HEK293 (cell line): ENCODE measurements around the gene ZNF316.

ENCODE experiments used
- CTCF ChIA-PET: fragments of 350-600 bp; formaldehyde crosslinking; extraction: SDS; loops from one replicate; lab custom pipeline; 2021; ENCODE audit warnings: antibody characterized with exemption; lab: Yijun Ruan, JAX
- POLR2A ChIA-PET: fragments of 300-600 bp; formaldehyde crosslinking; extraction: SDS; loops from one replicate; lab custom pipeline; 2020; ENCODE audit warnings: antibody characterized with exemption, inconsistent platforms; lab: Yijun Ruan, JAX
- H3K27ac ChIP-seq: fragments of 200-500 bp; sonication (Bioruptor generic); 2 replicates; pipeline ENCODE4 v1.5.1; 2014; ENCODE audit warnings: low read depth, low read length, control low read depth, inconsistent platforms; ENCODE audit errors: extremely low read depth
- H3K36me3 ChIP-seq, 2 experiments: fragments of 200-500 bp in 1 of 2; sonication (Bioruptor generic) in 1 of 2; 1 replicate in 1 of 2; 2 replicates in 1 of 2; pipeline ENCODE4 v1.5.1; 2014 to 2017; ENCODE audit warnings: inconsistent platforms in 2 of 2, low read length in 2 of 2; ENCODE audit not compliant: control insufficient read depth in 2 of 2, insufficient read depth in 1 of 2
- H3K4me1 ChIP-seq: fragments of 200-500 bp; sonication (Bioruptor generic); 2 replicates; pipeline ENCODE4 v1.5.1; 2014; ENCODE audit warnings: mild to moderate bottlenecking, low read length, inconsistent platforms; ENCODE audit not compliant: control insufficient read depth, insufficient read depth
- H3K4me3 ChIP-seq: 2 replicates; pipeline ENCODE4 v1.5.1; 2011; ENCODE audit warnings: low read depth, mild to moderate bottlenecking, control low read depth, low read length, moderate library complexity
- H3K9me3 ChIP-seq: fragments of 200-500 bp; sonication (Bioruptor generic); 2 replicates; pipeline ENCODE4 v1.5.1; 2014; ENCODE audit warnings: low read depth, low read length, inconsistent platforms; ENCODE audit not compliant: control insufficient read depth, insufficient read depth
- HOXC10 ChIP-seq: sonication (generic); formaldehyde crosslinking; IDR thresholded peaks from 2 replicates; pipeline ENCODE4 v1.8.1; 2023; ENCODE audit warnings: mild to moderate bottlenecking, missing genetic modification reagents
- SCRT1 ChIP-seq: fragments of 450-650 bp; formaldehyde crosslinking; IDR thresholded peaks from 2 replicates; pipeline ENCODE4 v1.5.1; 2016; ENCODE audit warnings: missing biosample characterization, missing genetic modification characterization, borderline replicate concordance
- WT1 ChIP-seq: fragments of 450-650 bp; formaldehyde crosslinking; IDR thresholded peaks from 2 replicates; pipeline ENCODE4 v1.5.1; 2016; ENCODE audit warnings: missing biosample characterization, missing genetic modification characterization
- ZBTB1 ChIP-seq: fragments of 450-650 bp; formaldehyde crosslinking; IDR thresholded peaks from 2 replicates; pipeline ENCODE4 v1.5.1; 2016; ENCODE audit warnings: missing biosample characterization, missing genetic modification characterization
- ZBTB7A ChIP-seq: fragments of 450-650 bp; formaldehyde crosslinking; IDR thresholded peaks from 2 replicates; pipeline ENCODE4 v1.5.1; 2016; ENCODE audit warnings: low read depth, missing biosample characterization, missing genetic modification characterization
- ZNF133 ChIP-seq: fragments of 450-650 bp; formaldehyde crosslinking; IDR thresholded peaks from 2 replicates; pipeline ENCODE4 v1.5.1; 2016; ENCODE audit warnings: missing biosample characterization, missing genetic modification characterization
- ZNF157 ChIP-seq: fragments of 450-650 bp; formaldehyde crosslinking; IDR thresholded peaks from 2 replicates; pipeline ENCODE4 v1.5.1; 2016; ENCODE audit warnings: missing biosample characterization, missing genetic modification characterization
- ZNF214 ChIP-seq: fragments of 450-650 bp; formaldehyde crosslinking; IDR thresholded peaks from 2 replicates; pipeline ENCODE4 v1.5.1; 2017; ENCODE audit warnings: missing biosample characterization, mild to moderate bottlenecking, missing genetic modification characterization, borderline replicate concordance
- ZNF274 ChIP-seq, 2 experiments: fragments of 200-500 bp in 1 of 2; fragments of 450-650 bp in 1 of 2; sonication (Bioruptor generic) in 1 of 2; formaldehyde crosslinking in 1 of 2; IDR thresholded peaks; 2 replicates each; pipeline versions ENCODE4 v1.5.1 to v1.6.1; 2014 to 2016; ENCODE audit warnings: borderline replicate concordance in 1 of 2, inconsistent platforms in 1 of 2, low read length in 1 of 2, missing biosample characterization in 1 of 2, missing genetic modification characterization in 1 of 2
- ZNF391 ChIP-seq: fragments of 450-650 bp; formaldehyde crosslinking; IDR thresholded peaks from 2 replicates; pipeline ENCODE4 v1.5.1; 2016; ENCODE audit warnings: low read depth, missing biosample characterization, missing genetic modification characterization, borderline replicate concordance
- ZNF404 ChIP-seq: fragments of 450-650 bp; formaldehyde crosslinking; IDR thresholded peaks from 2 replicates; pipeline ENCODE4 v1.5.1; 2017; ENCODE audit warnings: missing biosample characterization, missing genetic modification characterization
- ZNF555 ChIP-seq: fragments of 450-650 bp; formaldehyde crosslinking; conservative IDR thresholded peaks from 2 replicates; pipeline ENCODE4 v1.5.1; 2017; ENCODE audit warnings: missing biosample characterization, mild to moderate bottlenecking, missing genetic modification characterization, inconsistent platforms
- ZNF677 ChIP-seq: fragments of 450-650 bp; IDR thresholded peaks from 2 replicates; pipeline ENCODE4 v1.5.0; 2018; ENCODE audit warnings: missing biosample characterization, mild to moderate bottlenecking, missing genetic modification characterization, moderate library complexity
- ZNF776 ChIP-seq: fragments of 450-650 bp; formaldehyde crosslinking; IDR thresholded peaks from 2 replicates; pipeline ENCODE4 v1.5.0; 2017; ENCODE audit warnings: missing biosample characterization, missing genetic modification characterization, borderline replicate concordance
- ZNF843 ChIP-seq: fragments of 450-650 bp; formaldehyde crosslinking; IDR thresholded peaks from 2 replicates; pipeline ENCODE4 v1.5.1; 2016; ENCODE audit warnings: missing biosample characterization, missing genetic modification characterization
- ZSCAN16 ChIP-seq: fragments of 450-650 bp; formaldehyde crosslinking; IDR thresholded peaks from 2 replicates; pipeline ENCODE4 v1.5.1; 2016; ENCODE audit warnings: missing biosample characterization, missing genetic modification characterization
- ZSCAN30 ChIP-seq: fragments of 450-650 bp; IDR thresholded peaks from 2 replicates; pipeline ENCODE4 v1.5.1; 2018; ENCODE audit warnings: missing biosample characterization, mild to moderate bottlenecking, missing genetic modification characterization, moderate library complexity
- TF ChIP-seq, protein P1 (sequence below): fragments of 450-650 bp; formaldehyde crosslinking; IDR thresholded peaks from 2 replicates; pipeline ENCODE4 v1.5.1; 2016; ENCODE audit warnings: missing biosample characterization, missing genetic modification characterization
- TF ChIP-seq, protein P2 (sequence below): fragments of 450-650 bp; formaldehyde crosslinking; IDR thresholded peaks from 2 replicates; pipeline ENCODE4 v1.5.1; 2017; ENCODE audit warnings: missing biosample characterization, missing genetic modification characterization
- TF ChIP-seq, protein P3 (sequence below): fragments of 450-650 bp; formaldehyde crosslinking; IDR thresholded peaks from 2 replicates; pipeline ENCODE4 v1.5.1; 2016; ENCODE audit warnings: missing biosample characterization, missing genetic modification characterization, borderline replicate concordance
- TF ChIP-seq, protein P4 (sequence below): fragments of 450-650 bp; IDR thresholded peaks from 2 replicates; pipeline ENCODE4 v1.5.1; 2018; ENCODE audit warnings: missing biosample characterization, mild to moderate bottlenecking, missing genetic modification characterization
- TF ChIP-seq, protein P5 (sequence below): fragments of 450-650 bp; formaldehyde crosslinking; IDR thresholded peaks from 2 replicates; pipeline ENCODE4 v1.5.1; 2016; ENCODE audit warnings: missing biosample characterization, missing genetic modification characterization

ZNF316 gene

DNA sequence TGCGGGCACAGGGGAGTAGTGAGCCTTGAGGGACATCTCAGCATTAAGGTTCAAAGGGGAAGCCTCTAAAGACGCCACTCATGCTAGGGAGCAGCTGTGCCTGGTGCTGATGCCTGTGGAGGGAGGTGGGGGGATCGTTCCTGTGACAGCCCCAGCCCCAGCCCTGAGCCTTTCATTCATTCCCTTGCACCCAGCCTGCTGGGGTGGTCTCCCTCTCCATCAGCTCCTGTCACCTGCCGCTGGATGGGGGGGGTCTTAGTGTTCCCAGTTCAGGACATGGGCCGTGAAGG, 11.6 kb downstream of the ZNF316 start:
- CTCF ChIA-PET: no interaction called here
- no peaks in the 10 kb centered on the region for H3K4me1 ChIP-seq
- TF ChIP-seq, protein P1, sequence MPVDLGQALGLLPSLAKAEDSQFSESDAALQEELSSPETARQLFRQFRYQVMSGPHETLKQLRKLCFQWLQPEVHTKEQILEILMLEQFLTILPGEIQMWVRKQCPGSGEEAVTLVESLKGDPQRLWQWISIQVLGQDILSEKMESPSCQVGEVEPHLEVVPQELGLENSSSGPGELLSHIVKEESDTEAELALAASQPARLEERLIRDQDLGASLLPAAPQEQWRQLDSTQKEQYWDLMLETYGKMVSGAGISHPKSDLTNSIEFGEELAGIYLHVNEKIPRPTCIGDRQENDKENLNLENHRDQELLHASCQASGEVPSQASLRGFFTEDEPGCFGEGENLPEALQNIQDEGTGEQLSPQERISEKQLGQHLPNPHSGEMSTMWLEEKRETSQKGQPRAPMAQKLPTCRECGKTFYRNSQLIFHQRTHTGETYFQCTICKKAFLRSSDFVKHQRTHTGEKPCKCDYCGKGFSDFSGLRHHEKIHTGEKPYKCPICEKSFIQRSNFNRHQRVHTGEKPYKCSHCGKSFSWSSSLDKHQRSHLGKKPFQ (tag by site-specific recombination): no peak
- TF ChIP-seq ZNF555 (tag by site-specific recombination) (no peak), ZNF404 (tag by site-specific recombination) (no peak), ZNF157 (tag by site-specific recombination) (no peak)
- TF ChIP-seq, protein P2, sequence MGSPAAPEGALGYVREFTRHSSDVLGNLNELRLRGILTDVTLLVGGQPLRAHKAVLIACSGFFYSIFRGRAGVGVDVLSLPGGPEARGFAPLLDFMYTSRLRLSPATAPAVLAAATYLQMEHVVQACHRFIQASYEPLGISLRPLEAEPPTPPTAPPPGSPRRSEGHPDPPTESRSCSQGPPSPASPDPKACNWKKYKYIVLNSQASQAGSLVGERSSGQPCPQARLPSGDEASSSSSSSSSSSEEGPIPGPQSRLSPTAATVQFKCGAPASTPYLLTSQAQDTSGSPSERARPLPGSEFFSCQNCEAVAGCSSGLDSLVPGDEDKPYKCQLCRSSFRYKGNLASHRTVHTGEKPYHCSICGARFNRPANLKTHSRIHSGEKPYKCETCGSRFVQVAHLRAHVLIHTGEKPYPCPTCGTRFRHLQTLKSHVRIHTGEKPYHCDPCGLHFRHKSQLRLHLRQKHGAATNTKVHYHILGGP: no peak
- H3K4me3 ChIP-seq: no peak overlapping the region
- POLR2A ChIA-PET: no interaction called here
- H3K9me3 ChIP-seq: no peaks in the 10 kb centered on the region
- H3K36me3 ChIP-seq: peaks cover 6 to 89% of the 10 kb centered on the region in 2 experiments; a peak in 2 of 3 replicates
- H3K27ac ChIP-seq: no peak overlapping the region

DNA sequence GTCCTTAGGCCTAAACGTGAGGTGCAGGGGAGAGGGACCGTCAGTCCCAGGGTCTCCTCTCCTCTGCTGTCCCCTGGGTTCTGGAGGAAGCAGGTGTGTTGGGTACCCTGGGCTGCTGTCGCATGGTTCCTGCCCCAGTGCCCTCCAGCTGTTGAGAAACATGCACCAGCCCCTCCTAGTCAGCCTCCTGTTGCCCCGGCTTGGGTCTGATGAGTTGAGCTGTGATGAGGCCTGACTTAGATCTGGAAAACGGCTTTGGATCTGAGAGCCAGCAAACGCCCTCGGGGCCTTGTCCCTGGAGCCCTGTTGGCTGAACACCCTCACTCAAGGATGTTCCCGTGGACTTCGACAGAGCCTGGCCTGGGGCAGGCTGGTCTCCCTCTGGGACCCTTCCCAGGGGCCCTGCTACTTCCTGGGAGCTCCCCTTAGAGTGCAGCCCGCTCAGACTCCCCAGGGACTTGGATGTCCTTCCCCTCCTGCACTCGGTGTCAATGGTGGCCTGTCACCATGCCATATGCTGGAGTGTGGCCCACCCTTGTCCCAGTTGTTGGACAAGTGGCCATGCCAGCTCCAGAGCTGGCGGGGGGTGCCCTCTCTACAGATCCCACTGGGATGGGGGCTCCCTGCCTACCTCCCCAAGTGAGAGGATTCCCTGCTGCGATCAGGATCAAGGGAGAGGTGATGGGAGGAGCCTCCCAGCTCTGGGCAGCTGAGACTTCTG, 12.3 kb downstream of the ZNF316 start:
- CTCF ChIA-PET: no interaction called here
- TF ChIP-seq ZNF391 (tag by site-specific recombination) (no peak), SCRT1 (tag by site-specific recombination) (no peak), ZSCAN16 (tag by site-specific recombination) (no peak), HOXC10 (CRISPR knock-in tag) (no peak), ZNF843 (tag by site-specific recombination) (no peak), ZNF776 (tag by site-specific recombination) (no peak)
- TF ChIP-seq, protein P3, sequence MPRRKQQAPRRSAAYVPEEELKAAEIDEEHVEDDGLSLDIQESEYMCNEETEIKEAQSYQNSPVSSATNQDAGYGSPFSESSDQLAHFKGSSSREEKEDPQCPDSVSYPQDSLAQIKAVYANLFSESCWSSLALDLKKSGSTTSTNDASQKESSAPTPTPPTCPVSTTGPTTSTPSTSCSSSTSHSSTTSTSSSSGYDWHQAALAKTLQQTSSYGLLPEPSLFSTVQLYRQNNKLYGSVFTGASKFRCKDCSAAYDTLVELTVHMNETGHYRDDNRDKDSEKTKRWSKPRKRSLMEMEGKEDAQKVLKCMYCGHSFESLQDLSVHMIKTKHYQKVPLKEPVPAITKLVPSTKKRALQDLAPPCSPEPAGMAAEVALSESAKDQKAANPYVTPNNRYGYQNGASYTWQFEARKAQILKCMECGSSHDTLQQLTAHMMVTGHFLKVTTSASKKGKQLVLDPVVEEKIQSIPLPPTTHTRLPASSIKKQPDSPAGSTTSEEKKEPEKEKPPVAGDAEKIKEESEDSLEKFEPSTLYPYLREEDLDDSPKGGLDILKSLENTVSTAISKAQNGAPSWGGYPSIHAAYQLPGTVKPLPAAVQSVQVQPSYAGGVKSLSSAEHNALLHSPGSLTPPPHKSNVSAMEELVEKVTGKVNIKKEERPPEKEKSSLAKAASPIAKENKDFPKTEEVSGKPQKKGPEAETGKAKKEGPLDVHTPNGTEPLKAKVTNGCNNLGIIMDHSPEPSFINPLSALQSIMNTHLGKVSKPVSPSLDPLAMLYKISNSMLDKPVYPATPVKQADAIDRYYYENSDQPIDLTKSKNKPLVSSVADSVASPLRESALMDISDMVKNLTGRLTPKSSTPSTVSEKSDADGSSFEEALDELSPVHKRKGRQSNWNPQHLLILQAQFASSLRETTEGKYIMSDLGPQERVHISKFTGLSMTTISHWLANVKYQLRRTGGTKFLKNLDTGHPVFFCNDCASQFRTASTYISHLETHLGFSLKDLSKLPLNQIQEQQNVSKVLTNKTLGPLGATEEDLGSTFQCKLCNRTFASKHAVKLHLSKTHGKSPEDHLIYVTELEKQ (tag by site-specific recombination): no peak
- Histone ChIP-seq H3K36me3 (peaks cover 6 to 89% of the 10 kb centered on the region in 2 experiments; a peak in 2 of 3 replicates), H3K9me3 (no peaks in the 10 kb centered on the region), H3K27ac (no peak overlapping the region), H3K4me1 (no peaks in the 10 kb centered on the region), H3K4me3 (no peak overlapping the region)
- POLR2A ChIA-PET: interaction anchor here (0.5 kb wide), 1 partner anchor 17 kb away, joined by 4 read pairs; no protein-coding TSS in a partner anchor

DNA sequence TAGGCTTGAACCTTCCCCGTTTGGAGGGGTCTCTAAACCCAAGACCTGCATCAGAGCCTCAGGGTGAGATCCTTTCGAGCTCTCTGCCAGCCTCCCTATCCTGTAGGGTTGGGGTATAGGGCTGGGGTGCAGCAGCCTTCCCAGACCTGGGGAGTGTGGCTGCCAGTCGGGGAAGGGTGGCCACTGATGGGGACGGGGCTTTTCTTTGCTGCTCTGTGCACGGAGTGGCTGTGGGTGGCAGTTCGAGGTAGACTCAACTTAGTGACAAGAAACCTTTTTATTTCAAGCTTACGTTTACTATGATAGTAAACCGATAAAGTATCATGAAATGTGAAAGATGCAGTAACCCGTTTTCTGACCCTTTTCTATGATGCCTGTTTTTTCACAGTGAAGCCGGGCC, 13.0 kb downstream of the ZNF316 start:
- no peaks in the 10 kb centered on the region for H3K9me3 ChIP-seq
- no peak overlapping the region for H3K27ac ChIP-seq
- ChIA-PET CTCF (no interaction called here), POLR2A (interaction anchor here (0.5 kb wide), 1 partner anchor 18 kb away, joined by 4 read pairs; no protein-coding TSS in a partner anchor)
- H3K36me3 ChIP-seq: peaks cover 6 to 88% of the 10 kb centered on the region in 2 experiments; a peak in 2 of 3 replicates
- no peaks in the 10 kb centered on the region for H3K4me1 ChIP-seq
- H3K4me3 ChIP-seq: no peak overlapping the region
- TF ChIP-seq ZBTB1 (tag by site-specific recombination) (no peak), ZSCAN30 (tag by site-specific recombination) (no peak), ZNF274 (IDR thresholded peaks at IDR 0.05; ENCODE audit: low read length) (no peak), ZNF274 (tag by site-specific recombination; IDR thresholded peaks at IDR 0.05; ENCODE audit: borderline replicate concordance) (no peak), WT1 (tag by site-specific recombination) (no peak), ZNF214 (tag by site-specific recombination) (no peak), ZNF133 (no peak), ZNF677 (tag by site-specific recombination) (no peak), ZBTB7A (tag by site-specific recombination) (no peak)
- TF ChIP-seq, protein P4, sequence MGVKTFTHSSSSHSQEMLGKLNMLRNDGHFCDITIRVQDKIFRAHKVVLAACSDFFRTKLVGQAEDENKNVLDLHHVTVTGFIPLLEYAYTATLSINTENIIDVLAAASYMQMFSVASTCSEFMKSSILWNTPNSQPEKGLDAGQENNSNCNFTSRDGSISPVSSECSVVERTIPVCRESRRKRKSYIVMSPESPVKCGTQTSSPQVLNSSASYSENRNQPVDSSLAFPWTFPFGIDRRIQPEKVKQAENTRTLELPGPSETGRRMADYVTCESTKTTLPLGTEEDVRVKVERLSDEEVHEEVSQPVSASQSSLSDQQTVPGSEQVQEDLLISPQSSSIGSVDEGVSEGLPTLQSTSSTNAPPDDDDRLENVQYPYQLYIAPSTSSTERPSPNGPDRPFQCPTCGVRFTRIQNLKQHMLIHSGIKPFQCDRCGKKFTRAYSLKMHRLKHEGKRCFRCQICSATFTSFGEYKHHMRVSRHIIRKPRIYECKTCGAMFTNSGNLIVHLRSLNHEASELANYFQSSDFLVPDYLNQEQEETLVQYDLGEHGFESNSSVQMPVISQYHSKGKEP (tag by site-specific recombination): no peak
- TF ChIP-seq, protein P5, sequence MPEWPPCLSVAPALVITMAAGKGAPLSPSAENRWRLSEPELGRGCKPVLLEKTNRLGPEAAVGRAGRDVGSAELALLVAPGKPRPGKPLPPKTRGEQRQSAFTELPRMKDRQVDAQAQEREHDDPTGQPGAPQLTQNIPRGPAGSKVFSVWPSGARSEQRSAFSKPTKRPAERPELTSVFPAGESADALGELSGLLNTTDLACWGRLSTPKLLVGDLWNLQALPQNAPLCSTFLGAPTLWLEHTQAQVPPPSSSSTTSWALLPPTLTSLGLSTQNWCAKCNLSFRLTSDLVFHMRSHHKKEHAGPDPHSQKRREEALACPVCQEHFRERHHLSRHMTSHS: no peak
